Heart right ventricle (tissue), 16 donors: ENCODE data around the gene USP8. TPM values are rescaled to one million over a fixed set of nuclear protein-coding genes. Genes with fewer than 3 reads are reported as not detected.

Experiments
- ATAC-seq, 8 donors: fragments of 200-7000 bp; cut with Tn5 transposase; one replicate each; pipeline ENCODE4 v1.9.1; 2020; ENCODE audit warnings: mild to moderate bottlenecking in 8 of 8, moderate library complexity in 8 of 8, moderate number of reproducible peaks in 1 of 8
- DNase-seq, 2 donors: peaks; one replicate each; pipeline ENCODE4 v3.0.0-alpha.2; 2020
- H3K27ac ChIP-seq, 10 donors: fragments of 200-600 bp; sonication (generic) in 2 of 10; one replicate each; pipeline versions ENCODE4 v1.5.0 to v1.8.0; 2020 to 2022; ENCODE audit warnings: mild to moderate bottlenecking in 3 of 10
- H3K27me3 ChIP-seq, 7 donors: fragments of 200-600 bp; one replicate each; pipeline ENCODE4 v1.8.0; 2021 to 2022; ENCODE audit warnings: mild to moderate bottlenecking in 2 of 7
- H3K36me3 ChIP-seq, 9 donors: fragments of 200-600 bp; sonication (generic) in 1 of 9; one replicate each; pipeline versions ENCODE4 v1.5.0 to v1.8.0; 2020 to 2022; ENCODE audit warnings: mild to moderate bottlenecking in 2 of 9
- H3K4me1 ChIP-seq, 9 donors: fragments of 200-600 bp; sonication (generic) in 1 of 9; one replicate each; pipeline versions ENCODE4 v1.5.0 to v1.8.0; 2020 to 2022; ENCODE audit warnings: mild to moderate bottlenecking in 4 of 9
- H3K4me3 ChIP-seq, 10 donors: fragments of 200-600 bp; sonication (generic) in 2 of 10; one replicate each; pipeline versions ENCODE4 v1.5.0 to v1.8.0; 2020 to 2022; ENCODE audit warnings: mild to moderate bottlenecking in 7 of 10, moderate library complexity in 2 of 10
- H3K9me3 ChIP-seq, 11 donors: fragments of 200-600 bp in 10 of 11; sonication (generic) in 2 of 11; one replicate each; pipeline versions ENCODE4 v1.5.0 to v1.8.0; 2013 to 2022; ENCODE audit warnings: mild to moderate bottlenecking in 2 of 11, control low read depth in 1 of 11, moderate library complexity in 1 of 11
- CTCF ChIP-seq, 9 donors: fragments of 200-600 bp; sonication (generic) in 2 of 9; IDR thresholded peaks; one replicate each; pipeline versions ENCODE4 v1.5.0 to v1.8.0; 2021 to 2022; ENCODE audit warnings: antibody characterized with exemption in 9 of 9, mild to moderate bottlenecking in 5 of 9, moderate library complexity in 1 of 9
- WGBS, 2 donors: extraction: QIAGEN DNeasy Blood & Tissue Kit; methylation state at CpG; one replicate each; pipeline ENCODE4 v1.1.7; 2013; ENCODE audit warnings: inconsistent platforms in 1 of 2; 5-methylcytosine and 5-hydroxymethylcytosine counted together
- intact Hi-C, 10 donors: fragments of 100-400 bp; cut with DNase I; formaldehyde crosslinking; loops; one replicate each; pipeline versions ENCODE4 v1.11.1 to v1.14.2; 2022
- polyA plus RNA-seq, 2 donors: library from polyadenylated mRNA; stranded (reverse); fragments of 200-250 nt; gene quantifications; one replicate each; pipeline ENCODE4 v1.2.3, GENCODE V29; 2013
- total RNA-seq, 10 donors: library from RNA; stranded (reverse); fragmentation: NEBNext Ultra II Directional in 3 of 10; extraction: Animal tissue kit (Norgen Biotek cat#: 25700) in 3 of 10; gene quantifications; one replicate each; pipeline versions ENCODE4 v1.2.1 to v1.2.4, GENCODE V29; 2021 to 2023
- donor health status: Arrhythmogenic right ventricular cardiomyopathy.
- donor health status: ischemic (EF 13 %, LVEDD 7.1; RV severe dilation, severe dysfunction).
- donor health status: healthy with polysubstance abuse.
- donor health status: DM: no; HTN: yes; CAD: no.
- donor health status: DM: no; HTN: no; CAD: no.
- donor health status: ischemic (EF 25% LVEDD 6.9; RV normal size, moderate dysfunction).
- donor health status: ischemic (EF 25% LVEDD 5.7; RV mildly dilated, moderate dysfunction).
- donor health status: healthy.
- donor health status: DM: yes; HTN: yes; CAD: no.
- donor health status: Ischemic cardiomyopathy.
- donor health status: ischemic (EF 35%, LVEDD 5.7; RV mildly dilated, moderate dysfunction).
- donor health status: nonischemic (EF 11% LVEDD 7.7; RV severe dilation, severe dysfunction).
- donor health status: DM: yes; HTN: yes; CAD: no.
- donor health status: PGD.
- donor health status: ischemic (EF 29% LVEDD 5.4; RV normal size, mild dysfunction).
- donor health status: nonischemic (EF 23%, LVEDD 6.1; RV moderate dilation, normal function).

The USP8 gene
- total and polyA plus RNA-seq, 12 donors = 16.3 to 53.6 (median 45.6) TPM

- H3K36me3 ChIP-seq = peaks cover 0 to 59% (median 19%) of the 10 kb centered on the region in 9 donors
- no peak overlapping the region for H3K27ac ChIP-seq
- no peaks in the 10 kb centered on the region for H3K9me3 ChIP-seq
- H3K4me3 ChIP-seq = no peak overlapping the region
- 94 to 98% methylated on average over 2 of the region's 2 CpGs for WGBS, 2 donors
- no peaks in the 10 kb centered on the region for H3K4me1 ChIP-seq
- no peaks in the 10 kb centered on the region for H3K27me3 ChIP-seq
- TF ChIP-seq CTCF (IDR thresholded peaks at IDR 0.05) = no peak
- DNase-seq = no peak
- ATAC-seq = no peak
- intact Hi-C loops = loop anchor here in 1 of 10 donors (10.0 kb wide), 1 partner anchor 48 kb away; no protein-coding TSS in a partner anchor
These were observed 132.6 kb downstream of the USP8 start for GRCh38 chr15:50556642-50557371.

- DNase-seq (no peak), ATAC-seq (no peak)
- 96 to 99% methylated on average over 2 of the region's 2 CpGs for WGBS, 2 donors
- Histone ChIP-seq H3K4me1 (no peaks in the 10 kb centered on the region), H3K36me3 (peaks cover 0 to 71% (median 26%) of the 10 kb centered on the region in 9 donors), H3K27me3 (no peaks in the 10 kb centered on the region), H3K27ac (no peak overlapping the region), H3K4me3 (no peak overlapping the region), H3K9me3 (no peaks in the 10 kb centered on the region)
- TF ChIP-seq CTCF (IDR thresholded peaks at IDR 0.05) = no peak
- intact Hi-C loops = loop anchor here in 1 of 10 donors (10.0 kb wide), 1 partner anchor 47 kb away; no protein-coding TSS in a partner anchor
These were observed 133.8 kb downstream of the USP8 start for GRCh38 chr15:50558012-50558411.

GRCh38 chr15:50562735-50563640 lies 138.8 kb downstream of the USP8 start:
- TF ChIP-seq CTCF (IDR thresholded peaks at IDR 0.05) = no peak
- no peaks in the 10 kb centered on the region for H3K4me1 ChIP-seq
- DNase-seq (no peak), ATAC-seq (peak in 1 of 8 donors; percentile 30)
- H3K27ac ChIP-seq = no peak overlapping the region
- H3K9me3 ChIP-seq = no peaks in the 10 kb centered on the region
- peaks cover 0 to 100% (median 36%) of the 10 kb centered on the region in 9 donors for H3K36me3 ChIP-seq
- H3K4me3 ChIP-seq = no peak overlapping the region
- intact Hi-C loops = no loop called here
- no peaks in the 10 kb centered on the region for H3K27me3 ChIP-seq
- WGBS, 2 donors = 82 to 83% methylated on average over 4 of the region's 4 CpGs

GRCh38 chr15:50563756-50564155 lies 139.6 kb downstream of the USP8 start:
- intact Hi-C loops = no loop called here
- DNase-seq = no peak
- no peak overlapping the region for H3K4me3 ChIP-seq
- no peak overlapping the region for H3K27ac ChIP-seq
- no peaks in the 10 kb centered on the region for H3K9me3 ChIP-seq
- no peak for TF ChIP-seq CTCF (IDR thresholded peaks at IDR 0.05)
- WGBS, 2 donors = 94 to 98% methylated on average over 4 of the region's 4 CpGs
- no peaks in the 10 kb centered on the region for H3K4me1 ChIP-seq
- peaks cover 0 to 100% (median 42%) of the 10 kb centered on the region in 9 donors for H3K36me3 ChIP-seq
- H3K27me3 ChIP-seq = no peaks in the 10 kb centered on the region
- no peak for ATAC-seq
